Smooth muscle cell (in vitro differentiated cells): ENCODE data around the gene PPFIBP2. TPM values are rescaled to one million over a fixed set of nuclear protein-coding genes. Genes with fewer than 3 reads are reported as not detected.

Experiments used
- DNase-seq: peaks from one replicate; lab custom pipeline; 2025; ENCODE audit not compliant: unreplicated experiment; lab: John Stamatoyannopoulos, UW
- H2AFZ ChIP-seq: fragments of 200-600 bp; sonication (generic); 2 replicates; pipeline ENCODE4 v1.6.0; 2016; ENCODE audit warnings: antibody characterized with exemption, low read depth, mild to moderate bottlenecking
- H3F3A ChIP-seq: fragments of 200-600 bp; sonication (generic); 2 replicates; pipeline ENCODE4 v1.6.0; 2017; ENCODE audit warnings: antibody characterized with exemption, low read depth
- H3K27ac ChIP-seq: fragments of 200-600 bp; sonication (generic); 2 replicates; pipeline ENCODE4 v1.5.1; 2016; ENCODE audit warnings: low read depth, mild to moderate bottlenecking
- H3K27me3 ChIP-seq: fragments of 200-600 bp; sonication (generic); 2 replicates; pipeline ENCODE4 v1.6.1; 2016; ENCODE audit warnings: low read depth, mild to moderate bottlenecking
- H3K36me3 ChIP-seq: fragments of 200-600 bp; sonication (generic); 2 replicates; pipeline ENCODE4 v1.5.1; 2016; ENCODE audit warnings: low read depth
- H3K4me1 ChIP-seq: fragments of 200-600 bp; sonication (generic); 2 replicates; pipeline ENCODE4 v1.5.1; 2016; ENCODE audit warnings: low read depth
- H3K4me2 ChIP-seq: fragments of 200-600 bp; sonication (generic); 2 replicates; pipeline ENCODE4 v1.6.0; 2016; ENCODE audit warnings: mild to moderate bottlenecking
- H3K4me3 ChIP-seq: fragments of 200-600 bp; sonication (generic); 2 replicates; pipeline ENCODE4 v1.5.1; 2016; ENCODE audit warnings: mild to moderate bottlenecking
- H3K79me2 ChIP-seq: fragments of 200-600 bp; sonication (generic); 2 replicates; pipeline ENCODE4 v1.6.0; 2016; ENCODE audit warnings: low read depth, mild to moderate bottlenecking
- H3K9ac ChIP-seq: fragments of 200-600 bp; sonication (generic); 2 replicates; pipeline ENCODE4 v1.6.0; 2016; ENCODE audit warnings: low read depth
- H3K9me3 ChIP-seq: fragments of 200-600 bp; sonication (generic); replicated peaks from 2 replicates; pipeline ENCODE4 v1.5.1; 2016; ENCODE audit warnings: low read depth
- H4K20me1 ChIP-seq: fragments of 200-600 bp; sonication (generic); 2 replicates; pipeline ENCODE4 v1.6.0; 2016; ENCODE audit warnings: low read depth
- WGBS: methylation state at CpG from one replicate; pipeline ENCODE4 v1.1.7; 2016; ENCODE audit warnings: low lambda C conversion rate; 5-methylcytosine and 5-hydroxymethylcytosine counted together
- polyA plus RNA-seq: library from polyadenylated mRNA; unstranded; fragments of >200 nt; fragmentation: Nextera tagmentation; extraction: Ambion mirVana; gene quantifications from 2 replicates; pipeline ENCODE4 v1.2.1, GENCODE V29; 2016
- total RNA-seq: library from RNA; depleted of rRNA; stranded (reverse); fragments of >200 nt; gene quantifications from 2 replicates; pipeline ENCODE4 v1.2.3, GENCODE V29; 2014
- TF ChIP-seq, protein P1 (sequence below): fragments of 200-600 bp; sonication (generic); IDR thresholded peaks from 2 replicates; pipeline ENCODE4 v1.5.1; 2017; ENCODE audit warnings: borderline replicate concordance, mild to moderate bottlenecking, antibody characterized with exemption; ENCODE audit not compliant: insufficient read depth, poor library complexity, severe bottlenecking

PPFIBP2 gene
- total and polyA plus RNA-seq, 2 experiments from 2014 or later: 9.8 to 20.2 TPM

DNA sequence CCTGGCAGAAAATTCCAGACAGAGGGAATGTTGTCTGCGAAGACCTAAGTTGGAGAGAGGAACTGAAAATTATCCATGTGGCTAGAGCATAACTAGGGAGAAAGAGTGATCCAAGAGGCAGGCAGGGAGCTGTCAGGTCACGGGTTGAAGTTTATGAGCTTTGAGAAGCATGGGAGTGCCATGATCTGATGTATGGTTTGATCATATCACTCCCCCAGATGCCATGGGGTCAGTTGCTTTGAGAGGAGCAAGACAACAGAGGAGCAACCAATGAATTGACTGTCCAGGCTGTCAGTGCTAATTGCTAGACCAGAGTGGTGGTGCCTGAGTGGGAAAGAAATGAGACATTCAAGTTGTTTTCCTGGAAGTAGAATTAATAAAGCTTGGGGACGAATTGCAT lies 105.5 kb downstream of the PPFIBP2 start:
- H3K79me2 ChIP-seq: no peaks in the 10 kb centered on the region
- TF ChIP-seq, protein P1, sequence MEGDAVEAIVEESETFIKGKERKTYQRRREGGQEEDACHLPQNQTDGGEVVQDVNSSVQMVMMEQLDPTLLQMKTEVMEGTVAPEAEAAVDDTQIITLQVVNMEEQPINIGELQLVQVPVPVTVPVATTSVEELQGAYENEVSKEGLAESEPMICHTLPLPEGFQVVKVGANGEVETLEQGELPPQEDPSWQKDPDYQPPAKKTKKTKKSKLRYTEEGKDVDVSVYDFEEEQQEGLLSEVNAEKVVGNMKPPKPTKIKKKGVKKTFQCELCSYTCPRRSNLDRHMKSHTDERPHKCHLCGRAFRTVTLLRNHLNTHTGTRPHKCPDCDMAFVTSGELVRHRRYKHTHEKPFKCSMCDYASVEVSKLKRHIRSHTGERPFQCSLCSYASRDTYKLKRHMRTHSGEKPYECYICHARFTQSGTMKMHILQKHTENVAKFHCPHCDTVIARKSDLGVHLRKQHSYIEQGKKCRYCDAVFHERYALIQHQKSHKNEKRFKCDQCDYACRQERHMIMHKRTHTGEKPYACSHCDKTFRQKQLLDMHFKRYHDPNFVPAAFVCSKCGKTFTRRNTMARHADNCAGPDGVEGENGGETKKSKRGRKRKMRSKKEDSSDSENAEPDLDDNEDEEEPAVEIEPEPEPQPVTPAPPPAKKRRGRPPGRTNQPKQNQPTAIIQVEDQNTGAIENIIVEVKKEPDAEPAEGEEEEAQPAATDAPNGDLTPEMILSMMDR: no peak
- H3F3A ChIP-seq: no peaks in the 10 kb centered on the region
- H3K27me3 ChIP-seq: no peaks in the 10 kb centered on the region
- no peaks in the 10 kb centered on the region for H3K4me1 ChIP-seq
- no peak overlapping the region for H3K4me3 ChIP-seq
- H3K27ac ChIP-seq: no peak overlapping the region
- H3K9ac ChIP-seq: no peak overlapping the region
- H3K4me2 ChIP-seq: no peak overlapping the region
- no peaks in the 10 kb centered on the region for H4K20me1 ChIP-seq
- H3K9me3 ChIP-seq: no peaks in the 10 kb centered on the region
- 94% methylated on average over 3 of the region's 3 CpGs for WGBS
- H2AFZ ChIP-seq: no peak overlapping the region
- no peaks in the 10 kb centered on the region for H3K36me3 ChIP-seq
- no peak for DNase-seq

DNA sequence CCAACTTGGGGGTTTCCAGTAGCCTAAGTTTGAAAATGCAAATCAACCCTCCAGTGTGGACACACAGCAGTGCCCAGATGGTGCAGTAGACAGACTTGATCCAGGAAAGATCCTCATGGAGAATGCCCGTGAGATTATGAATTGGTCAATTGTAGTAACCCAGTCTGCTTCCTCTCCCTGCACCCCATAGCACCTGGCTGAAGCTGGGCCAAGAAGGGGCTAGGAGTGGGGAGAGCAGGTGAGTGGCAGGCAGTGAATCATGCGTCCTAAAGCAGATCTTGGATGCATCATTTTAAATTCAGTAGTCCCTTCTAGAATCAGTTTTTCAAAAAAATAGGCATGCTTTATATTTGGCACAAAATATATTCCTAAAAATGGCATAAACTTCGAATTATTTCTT lies 107.3 kb downstream of the PPFIBP2 start:
- no peaks in the 10 kb centered on the region for H3K27me3 ChIP-seq
- H2AFZ ChIP-seq: no peak overlapping the region
- no peak overlapping the region for H3K27ac ChIP-seq
- TF ChIP-seq, protein P1: no peak
- H3K79me2 ChIP-seq: no peaks in the 10 kb centered on the region
- H4K20me1 ChIP-seq: no peaks in the 10 kb centered on the region
- no peak overlapping the region for H3K4me2 ChIP-seq
- no peaks in the 10 kb centered on the region for H3F3A ChIP-seq
- H3K9me3 ChIP-seq: no peaks in the 10 kb centered on the region
- no peak overlapping the region for H3K9ac ChIP-seq
- 81% methylated on average over 3 of the region's 3 CpGs for WGBS
- H3K4me3 ChIP-seq: no peak overlapping the region
- no peaks in the 10 kb centered on the region for H3K36me3 ChIP-seq
- no peaks in the 10 kb centered on the region for H3K4me1 ChIP-seq
- no peak for DNase-seq

DNA sequence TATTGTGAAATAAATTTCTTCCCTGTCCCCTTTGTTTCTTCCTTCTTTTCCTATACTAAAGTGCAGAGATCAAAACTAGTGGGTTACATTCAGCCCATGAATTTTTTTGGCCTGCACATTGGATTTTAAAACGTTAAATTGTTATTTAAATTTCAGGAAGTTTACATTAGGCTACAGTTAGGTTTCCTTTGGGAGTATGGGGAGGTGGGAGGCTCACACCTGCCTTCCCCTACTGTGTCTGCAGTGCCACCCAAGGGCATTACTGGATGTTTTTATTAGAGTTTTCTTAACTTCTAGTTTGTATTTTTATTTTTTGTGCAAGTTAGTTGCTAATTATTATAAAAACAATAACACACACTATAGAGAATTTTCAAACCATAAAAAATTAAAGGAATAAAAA lies 107.8 kb downstream of the PPFIBP2 start:
- TF ChIP-seq, protein P1: no peak
- Histone ChIP-seq H3K9ac (no peak overlapping the region), H4K20me1 (no peaks in the 10 kb centered on the region), H3K79me2 (no peaks in the 10 kb centered on the region), H3K27ac (no peak overlapping the region), H2AFZ (no peak overlapping the region), H3K27me3 (no peaks in the 10 kb centered on the region), H3K36me3 (no peaks in the 10 kb centered on the region), H3K4me1 (no peaks in the 10 kb centered on the region), H3F3A (no peaks in the 10 kb centered on the region), H3K4me2 (no peak overlapping the region), H3K9me3 (no peaks in the 10 kb centered on the region), H3K4me3 (no peak overlapping the region)
- no peak for DNase-seq
- WGBS: 6% methylated on average over 1 of the region's 1 CpG

DNA sequence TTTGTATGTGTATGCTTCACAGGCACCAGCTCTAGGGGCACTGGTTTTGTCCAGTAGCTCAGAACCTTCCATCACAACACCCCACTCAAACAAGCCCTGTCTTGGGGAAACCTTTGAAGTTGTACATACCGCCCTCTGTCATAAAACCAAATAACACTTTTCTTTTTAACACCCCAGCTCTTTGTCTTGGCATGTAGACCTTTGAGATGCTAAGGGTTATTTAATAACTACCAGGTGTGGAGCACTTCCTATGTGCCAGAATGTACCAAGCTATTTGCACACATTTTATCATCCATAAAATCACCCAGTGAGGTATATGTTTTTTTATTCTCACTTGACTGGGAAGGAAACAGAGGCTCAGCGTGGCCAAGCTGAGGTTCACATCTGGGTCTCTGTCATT lies 108.9 kb downstream of the PPFIBP2 start:
- TF ChIP-seq, protein P1: no peak
- Histone ChIP-seq H3K9me3 (no peaks in the 10 kb centered on the region), H3K27me3 (no peaks in the 10 kb centered on the region), H3K9ac (no peak overlapping the region), H3K4me2 (no peak overlapping the region), H2AFZ (no peak overlapping the region), H3K4me3 (no peak overlapping the region), H3K27ac (no peak overlapping the region), H3F3A (no peaks in the 10 kb centered on the region), H3K4me1 (no peaks in the 10 kb centered on the region), H3K79me2 (no peaks in the 10 kb centered on the region), H3K36me3 (no peaks in the 10 kb centered on the region), H4K20me1 (no peaks in the 10 kb centered on the region)
- DNase-seq: no peak
- 98% methylated on average over 2 of the region's 2 CpGs for WGBS
